ENCODE results near the gene MAPK4.
"Not testable (repeated sequence)": the region's sequence is repeated elsewhere in the genome, so short reads cannot be mapped to it uniquely, and the experiment has no call there.

MAPK4 gene

GRCh38 chr18:50687491-50687890 is 127.6 kb downstream of the MAPK4 start:
- DNase-seq, result no peak

- no peak for DNase-seq
Measured at GRCh38 chr18:50689578-50689977, 129.7 kb downstream of the MAPK4 start.

GRCh38 chr18:50694147-50694546 is 134.3 kb downstream of the MAPK4 start:
- no peak for DNase-seq

- no peak for DNase-seq
Measured at GRCh38 chr18:50695431-50696176, 135.7 kb downstream of the MAPK4 start.

GRCh38 chr18:50696436-50696835 is 136.5 kb downstream of the MAPK4 start:
- peak; percentile 20 for DNase-seq

GRCh38 chr18:50696929-50697328 is 137.0 kb downstream of the MAPK4 start:
- DNase-seq, result no peak

- DNase-seq, result no peak
Measured at GRCh38 chr18:50697509-50697908, 137.6 kb downstream of the MAPK4 start.

GRCh38 chr18:50700245-50701165 is 140.6 kb downstream of the MAPK4 start:
- DNase-seq, result no peak

GRCh38 chr18:50704357-50704940 is 144.6 kb downstream of the MAPK4 start:
- no peak for DNase-seq

- no peak for DNase-seq
Measured at GRCh38 chr18:50706199-50706598, 146.3 kb downstream of the MAPK4 start.

GRCh38 chr18:50706651-50707050 is 146.8 kb downstream of the MAPK4 start:
- DNase-seq, result no peak

GRCh38 chr18:50707297-50707696 is 147.4 kb downstream of the MAPK4 start:
- not testable (repeated sequence) for DNase-seq

- DNase-seq, result no peak
Measured at GRCh38 chr18:50707855-50708469, 148.1 kb downstream of the MAPK4 start.

- DNase-seq, result no peak
Measured at GRCh38 chr18:50709193-50709592, 149.3 kb downstream of the MAPK4 start.

GRCh38 chr18:50711386-50711785 is 151.5 kb downstream of the MAPK4 start:
- no peak for DNase-seq

GRCh38 chr18:50715919-50716318 is 156.0 kb downstream of the MAPK4 start:
- DNase-seq, result no peak

GRCh38 chr18:50716902-50717301 is 157.0 kb downstream of the MAPK4 start:
- no peak for DNase-seq

GRCh38 chr18:50717563-50717962 is 157.7 kb downstream of the MAPK4 start:
- DNase-seq, result no peak

GRCh38 chr18:50719471-50720324 is 159.8 kb downstream of the MAPK4 start:
- no peak for DNase-seq

- no peak for DNase-seq
Measured at GRCh38 chr18:50720325-50720674, 160.4 kb downstream of the MAPK4 start.

GRCh38 chr18:50721006-50721405 is 161.1 kb downstream of the MAPK4 start:
- no peak for DNase-seq

GRCh38 chr18:50721451-50722120 is 161.7 kb downstream of the MAPK4 start:
- DNase-seq, result no peak
